HG03575 (cell line): ENCODE measurements around the gene C17orf50.

Experiments used
- ATAC-seq: cut with Tn5 transposase; IDR thresholded peaks from one replicate; pipeline ENCODE4 v1.9.1; 2021; ENCODE audit not compliant: unreplicated experiment, insufficient number of reproducible peaks, low FRiP score; ENCODE audit errors: extremely low read depth

C17orf50 gene

DNA sequence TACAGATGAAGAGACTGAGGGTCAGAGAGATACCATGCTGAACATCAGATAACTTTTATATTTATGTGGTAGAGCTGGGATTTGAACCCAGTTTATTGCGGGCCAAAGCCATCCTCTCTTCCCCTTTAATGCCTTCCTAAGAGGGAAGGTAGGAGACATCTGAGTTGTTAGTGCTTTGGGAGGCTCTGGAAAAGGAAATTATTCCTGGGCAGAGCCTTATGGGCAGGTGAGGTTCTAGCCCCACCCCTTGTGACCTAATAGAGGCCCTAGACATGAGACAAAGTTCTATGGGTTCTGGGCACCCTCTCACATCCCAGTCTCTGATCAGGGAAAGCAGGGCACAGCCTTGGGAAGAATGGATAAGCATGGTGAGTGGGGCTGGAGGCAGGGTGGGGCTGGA lies at the start of gene C17orf50:
TSS of gene C17orf50 (plus strand) at position 301 of the 400 bp plus-strand sequence. CDS start at position 356, 55 bp downstream.
- no peak for ATAC-seq

DNA sequence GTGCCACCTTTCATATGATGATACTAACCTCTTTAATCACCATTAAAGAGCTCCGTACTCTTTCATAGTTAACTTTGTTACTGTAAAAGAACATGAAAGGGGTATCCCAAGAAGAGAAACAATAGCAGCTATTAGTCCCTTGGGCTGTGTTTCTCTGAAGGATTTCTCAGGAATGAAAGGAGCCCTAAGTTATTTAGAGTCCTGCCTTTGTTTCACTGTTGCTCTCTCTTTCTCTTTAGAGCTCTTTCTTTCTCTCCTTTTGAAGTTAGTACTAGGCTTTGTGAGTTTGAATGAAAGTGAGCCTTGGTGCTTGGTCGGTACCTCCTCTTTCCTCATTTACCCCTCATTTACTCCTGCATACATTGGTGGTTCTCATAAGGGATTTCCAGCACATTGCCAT lies 49.7 kb upstream of the C17orf50 start:
- no peak for ATAC-seq

DNA sequence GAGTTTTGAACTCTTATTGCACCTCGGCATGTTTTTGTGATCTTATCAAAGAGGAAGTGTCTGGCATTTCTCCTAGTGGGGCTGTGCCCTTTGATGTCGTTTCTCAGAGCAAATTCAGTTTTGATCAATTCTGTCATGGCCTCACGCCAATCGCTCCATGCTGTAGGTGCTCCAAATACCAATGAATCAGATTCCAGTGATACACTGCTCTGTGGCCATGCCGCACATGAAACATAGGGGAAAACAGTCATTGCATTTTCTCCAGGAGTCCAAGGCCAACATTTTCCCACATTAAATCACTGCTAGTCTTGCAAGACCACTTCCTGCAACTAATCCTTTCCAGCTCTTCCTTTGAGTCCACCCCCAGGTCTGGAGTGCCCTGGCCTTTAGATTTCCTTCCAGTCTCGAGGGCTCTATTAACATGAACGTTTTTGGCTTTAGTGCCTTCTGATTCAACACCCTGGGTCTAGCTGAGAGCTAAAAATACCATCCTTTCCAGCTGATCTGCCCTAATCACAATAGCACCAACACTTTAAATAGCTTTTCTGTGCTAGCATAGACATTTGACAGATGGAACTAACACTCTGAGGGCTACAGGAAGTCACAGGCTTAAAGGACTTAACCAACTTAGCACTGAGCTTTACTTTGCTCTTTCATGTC lies 47.5 kb upstream of the C17orf50 start:
- no peak for ATAC-seq

DNA sequence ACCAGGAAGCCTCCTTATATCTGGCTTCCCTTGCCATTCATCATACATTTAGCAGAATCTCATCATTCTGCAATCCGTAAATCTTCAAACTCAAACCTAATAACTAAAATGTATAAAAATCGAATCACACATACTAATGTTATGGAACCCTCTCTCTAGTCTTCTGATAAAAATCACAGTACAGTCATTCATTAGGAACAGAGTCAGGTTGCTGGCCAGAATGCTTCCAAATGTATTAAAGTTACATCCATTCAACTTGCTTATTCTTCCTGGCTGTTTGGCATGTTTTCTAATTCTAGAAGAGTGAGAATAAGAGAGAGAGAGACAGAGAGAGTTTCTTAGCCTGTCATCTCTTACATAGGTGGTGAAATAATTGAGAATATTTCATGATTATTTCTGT lies 45.7 kb upstream of the C17orf50 start:
- ATAC-seq: no peak

DNA sequence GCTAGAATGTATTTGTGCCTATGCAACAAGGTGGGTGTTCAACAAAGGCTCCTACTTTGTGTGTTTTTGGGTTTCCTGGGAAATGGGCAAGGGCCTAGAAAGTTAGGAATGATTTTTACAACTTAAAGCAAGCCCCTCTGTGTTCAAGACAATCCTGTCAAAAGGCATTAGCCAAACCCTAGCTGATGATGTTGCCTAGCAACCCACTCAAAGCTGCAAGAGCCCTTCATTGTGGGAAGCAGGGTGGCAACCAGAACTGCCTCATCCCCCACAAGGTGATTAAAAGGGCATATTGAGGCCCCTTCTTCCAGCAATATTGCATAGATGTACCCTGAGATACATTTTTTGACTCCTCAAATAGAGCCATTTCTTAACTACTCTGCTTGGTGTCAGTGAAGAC lies 45.3 kb upstream of the C17orf50 start:
- ATAC-seq: no peak

DNA sequence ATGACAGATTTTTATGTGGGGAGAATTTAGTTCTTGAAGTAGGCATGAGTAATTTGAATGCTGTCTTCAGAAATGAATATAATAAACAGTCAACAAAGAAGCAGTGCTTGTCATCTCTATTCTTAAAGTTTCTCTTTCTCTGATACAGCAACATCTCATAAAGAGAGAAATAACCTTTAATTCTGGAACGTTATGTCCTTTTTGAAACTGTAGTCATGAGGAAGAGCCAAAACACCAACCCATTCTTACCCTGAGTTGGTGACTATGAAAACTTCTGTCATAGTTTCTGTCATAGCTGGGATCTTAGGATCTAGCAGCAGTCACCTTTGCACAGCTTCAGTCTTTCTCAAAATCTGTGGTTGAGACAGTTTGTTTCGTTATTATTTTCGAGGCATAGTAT lies 44.5 kb upstream of the C17orf50 start:
- no peak for ATAC-seq

DNA sequence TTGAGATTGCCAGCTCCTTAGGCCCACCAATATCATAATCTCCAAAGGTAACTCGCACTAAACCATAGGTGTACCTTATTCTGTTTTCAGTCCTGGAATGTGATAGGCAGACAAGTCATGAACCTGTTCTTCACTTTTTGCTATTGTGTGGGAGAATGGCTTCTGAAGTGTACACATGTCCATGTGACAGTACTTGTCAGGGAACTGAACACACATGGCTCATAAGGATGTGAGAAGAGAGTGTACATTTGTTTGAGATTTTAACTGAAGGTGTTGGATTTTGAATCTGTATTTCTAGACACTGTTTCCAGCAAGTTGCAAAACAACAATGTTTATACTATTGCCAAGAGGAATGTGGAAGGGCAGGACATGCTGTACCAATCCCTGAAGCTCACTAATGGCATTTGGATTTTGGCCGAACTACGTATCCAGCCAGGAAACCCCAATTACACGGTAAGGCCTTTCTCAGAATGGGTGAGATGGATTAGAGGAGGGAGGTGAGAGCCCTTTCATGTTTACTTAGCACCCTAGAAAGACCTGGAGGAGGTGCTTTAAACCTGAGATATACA lies 43.7 kb upstream of the C17orf50 start:
- no peak for ATAC-seq

DNA sequence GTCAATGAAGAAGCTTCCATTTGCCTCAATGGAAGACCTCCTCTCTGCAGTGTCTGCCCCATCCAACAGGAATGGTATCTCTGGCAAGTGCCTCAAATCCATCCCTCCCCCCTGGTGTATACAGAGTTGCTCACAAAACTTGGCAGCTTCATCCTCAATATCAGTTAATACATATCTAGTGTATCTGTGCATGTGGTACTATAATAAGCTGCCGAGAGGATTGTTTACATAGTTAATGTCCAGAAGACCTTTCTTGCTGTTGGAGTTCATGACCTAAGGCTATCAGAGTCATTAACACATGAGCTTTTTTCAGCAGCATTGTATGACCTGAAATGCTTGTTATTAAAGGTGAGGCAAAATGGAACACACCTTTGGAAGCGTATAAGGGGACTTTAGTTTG lies 43.2 kb upstream of the C17orf50 start:
- no peak for ATAC-seq

DNA sequence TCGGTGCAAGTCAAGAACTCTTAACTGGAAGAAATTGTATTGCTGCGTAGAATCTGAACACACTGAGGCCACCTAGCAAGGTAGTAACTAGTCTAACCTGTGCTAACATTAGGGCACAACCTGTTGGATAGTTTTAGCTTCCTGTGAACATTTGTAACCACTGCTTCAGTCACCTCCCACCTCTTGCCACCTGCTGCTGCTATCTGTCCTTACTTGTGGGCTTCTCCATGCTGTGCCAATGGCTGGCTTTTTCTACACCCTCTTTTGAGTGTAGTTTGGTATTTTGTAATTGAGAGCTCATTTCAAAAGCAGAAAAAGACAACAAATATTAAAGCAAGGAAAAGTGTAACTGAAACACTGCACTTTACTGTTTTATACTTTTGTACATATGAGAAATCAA lies 37.0 kb upstream of the C17orf50 start:
- no peak for ATAC-seq

DNA sequence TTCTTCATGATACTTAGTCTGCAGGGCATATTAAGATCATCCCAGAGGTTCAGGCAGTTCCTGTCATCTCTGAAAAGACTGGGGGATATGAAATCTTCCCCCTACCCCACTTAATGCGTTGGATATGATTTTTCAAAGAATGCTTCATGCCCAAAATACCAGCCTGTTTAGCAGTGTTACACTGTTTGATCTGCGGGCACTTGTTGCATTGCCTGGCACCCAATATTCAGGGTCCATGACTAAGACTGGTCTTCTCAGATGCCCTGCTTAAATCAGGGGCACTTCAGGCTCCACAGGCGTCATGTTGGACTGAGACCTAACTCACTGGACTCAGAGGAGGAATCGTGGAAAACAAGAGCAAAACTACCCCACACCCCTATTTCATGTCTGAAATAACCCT lies 35.6 kb upstream of the C17orf50 start:
- ATAC-seq: no peak

DNA sequence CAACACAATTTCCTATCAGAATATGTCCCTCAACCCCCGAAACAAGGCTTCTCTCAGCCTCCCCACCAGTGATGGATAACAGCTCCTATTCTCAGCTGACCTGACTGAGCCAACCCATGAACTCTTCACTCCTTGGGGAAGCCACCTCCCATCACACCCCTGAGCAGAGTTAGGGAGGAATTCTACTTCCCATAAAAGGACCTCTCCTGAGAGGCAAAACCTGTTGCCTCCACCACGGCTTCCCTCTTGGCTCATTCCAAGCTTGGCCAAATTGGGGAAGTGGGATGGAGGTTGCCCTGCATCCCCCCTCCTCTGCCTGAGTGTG lies 34.9 kb upstream of the C17orf50 start:
- no peak for ATAC-seq

DNA sequence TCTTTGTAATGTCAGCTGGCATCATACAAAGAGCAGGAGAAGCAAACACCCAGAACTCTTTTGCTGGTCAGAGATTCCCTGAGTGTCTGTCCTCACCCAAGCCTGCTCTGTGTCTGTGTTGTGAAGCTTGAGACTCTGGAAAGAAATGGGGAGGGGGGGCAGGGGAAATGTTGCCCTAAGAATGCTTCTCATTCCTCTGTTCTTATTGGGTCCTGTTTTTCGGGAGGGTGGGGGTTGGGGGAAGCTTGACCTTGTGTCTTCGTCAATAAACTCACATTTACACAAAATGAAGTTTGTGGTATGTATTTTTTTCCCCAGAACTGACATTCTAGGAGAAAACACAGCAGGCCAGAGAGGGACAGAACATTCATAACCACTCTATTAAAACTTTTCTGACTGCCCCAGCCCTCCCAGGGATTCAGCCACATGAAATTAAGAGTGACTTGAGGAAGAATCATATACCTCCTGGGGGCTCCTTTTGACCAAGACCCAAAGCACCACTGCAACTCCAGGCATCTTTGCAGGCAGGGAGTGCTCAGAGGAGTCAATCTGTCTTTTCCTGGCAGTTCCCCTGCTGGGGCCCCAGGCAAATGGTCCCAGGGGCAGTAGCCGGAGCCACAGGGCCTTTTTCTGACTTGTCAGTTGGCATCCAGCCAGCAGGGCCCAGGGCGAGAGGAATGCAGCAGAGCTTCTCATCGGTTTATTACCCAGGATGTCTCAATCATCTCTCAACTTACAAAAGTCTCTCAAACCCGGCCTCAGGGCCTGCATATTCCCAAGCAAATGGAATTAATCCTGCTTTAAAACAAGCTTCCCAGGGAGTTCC lies 34.3 kb upstream of the C17orf50 start:
- ATAC-seq: no peak

DNA sequence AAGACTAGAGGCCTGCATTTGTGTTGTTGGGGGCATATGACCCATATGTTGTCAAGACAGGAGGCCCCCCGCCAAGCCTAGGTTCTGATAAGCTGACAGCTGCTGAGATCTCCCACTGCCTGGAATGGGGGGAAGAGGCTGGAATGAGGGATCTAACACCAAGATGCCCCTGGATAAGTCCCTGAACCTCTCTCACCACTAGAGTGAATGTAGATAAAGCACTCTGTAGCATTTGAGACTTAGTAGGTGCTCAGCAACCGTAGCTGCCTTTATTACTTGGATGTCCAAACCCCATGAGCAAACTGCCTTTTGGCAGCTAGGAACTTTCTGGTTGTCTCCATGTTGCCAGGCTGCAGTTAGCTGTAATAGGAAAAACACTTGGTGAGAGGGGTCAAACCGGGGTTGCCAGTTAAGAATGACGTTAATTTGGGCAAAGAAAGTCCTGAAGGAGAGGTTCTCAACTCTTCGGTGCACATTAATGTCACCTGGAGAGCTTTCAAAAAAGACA lies 33.7 kb upstream of the C17orf50 start:
- no peak for ATAC-seq

DNA sequence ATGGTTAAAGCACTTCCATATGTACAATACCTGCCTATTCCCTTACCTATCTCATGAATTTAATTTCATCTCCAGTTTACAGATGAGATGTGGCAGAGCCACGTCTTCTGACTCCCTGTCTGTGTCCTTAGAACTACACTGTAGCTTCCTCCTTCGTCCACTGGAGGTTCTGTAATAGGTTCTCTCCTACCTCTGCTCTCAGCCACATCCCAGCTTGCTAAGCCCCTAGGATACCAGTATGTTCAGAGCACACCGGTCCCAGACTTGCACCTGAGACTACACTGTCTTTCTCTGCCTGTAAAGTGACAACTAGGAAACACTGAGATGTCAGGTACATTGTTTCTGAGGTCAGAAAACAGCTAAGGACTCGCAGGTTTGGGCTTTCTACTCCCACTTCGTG lies 33.1 kb upstream of the C17orf50 start:
- ATAC-seq: no peak

DNA sequence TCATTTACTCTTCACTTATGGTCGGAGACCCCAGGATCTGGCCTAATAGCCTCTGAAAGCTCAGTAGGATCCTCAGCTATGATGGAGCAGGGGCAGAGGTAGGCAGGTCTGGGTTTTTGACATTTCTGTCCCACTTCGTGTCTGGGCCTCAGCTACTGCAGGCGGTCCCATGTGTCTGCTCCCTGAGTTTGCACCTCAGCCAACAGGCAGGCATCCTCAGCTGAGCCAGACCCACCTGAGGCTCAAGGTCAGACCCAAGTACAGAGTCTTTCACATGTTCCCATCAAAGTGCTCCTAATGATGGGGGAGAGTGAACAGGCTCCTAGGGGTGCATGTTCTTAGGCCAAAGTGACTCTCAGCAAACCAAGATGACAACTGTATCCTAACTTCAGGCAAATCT lies 32.1 kb upstream of the C17orf50 start:
- no peak for ATAC-seq

DNA sequence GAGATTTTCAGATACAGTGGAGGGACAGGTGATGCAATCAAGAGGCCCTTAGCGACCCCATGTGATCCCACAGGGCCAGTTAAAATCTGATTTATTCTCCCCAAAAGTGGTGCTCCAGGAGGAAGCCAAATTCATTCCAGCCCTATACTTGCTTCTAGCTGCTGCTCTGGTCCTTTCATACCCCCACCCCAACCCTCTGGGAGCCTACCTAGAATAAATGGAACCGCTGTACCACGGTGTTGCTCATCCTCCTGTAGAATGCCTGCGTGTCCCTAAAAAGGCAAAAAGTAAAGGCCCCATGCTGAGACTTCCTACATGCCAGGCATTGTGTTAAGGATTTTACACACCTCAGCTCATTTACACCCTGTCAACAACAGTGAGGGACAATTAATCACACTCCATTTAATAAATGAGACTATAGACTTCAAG lies 31.3 kb upstream of the C17orf50 start:
- no peak for ATAC-seq

DNA sequence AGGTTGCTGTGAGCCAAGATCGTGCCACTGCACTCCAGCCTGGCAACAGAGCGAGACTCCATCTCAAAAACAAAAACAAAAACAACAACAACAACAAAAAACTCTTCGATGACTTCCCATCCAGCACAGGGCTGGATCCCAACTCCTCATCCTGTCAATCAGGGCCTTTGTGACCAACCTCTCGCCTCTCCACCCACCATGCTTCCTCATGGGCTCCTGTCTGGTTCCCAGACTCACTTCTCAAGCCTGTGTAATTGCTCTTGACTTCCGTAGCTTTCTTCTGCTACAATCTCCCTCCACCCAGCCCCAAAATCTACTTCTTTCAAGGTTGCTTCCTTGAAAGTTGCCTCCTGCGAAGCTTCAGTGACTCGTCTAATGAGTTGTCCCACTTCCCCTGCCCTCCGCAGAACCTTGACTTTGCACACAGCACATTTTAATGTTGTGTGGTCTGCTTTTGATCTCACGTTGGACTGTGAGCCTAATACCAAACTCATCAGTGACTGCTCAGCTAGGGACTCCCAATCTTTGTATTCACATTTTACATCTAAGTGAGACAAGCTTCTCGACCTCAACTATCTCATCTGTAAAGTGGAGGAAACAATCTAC lies 30.2 kb upstream of the C17orf50 start:
- no peak for ATAC-seq

DNA sequence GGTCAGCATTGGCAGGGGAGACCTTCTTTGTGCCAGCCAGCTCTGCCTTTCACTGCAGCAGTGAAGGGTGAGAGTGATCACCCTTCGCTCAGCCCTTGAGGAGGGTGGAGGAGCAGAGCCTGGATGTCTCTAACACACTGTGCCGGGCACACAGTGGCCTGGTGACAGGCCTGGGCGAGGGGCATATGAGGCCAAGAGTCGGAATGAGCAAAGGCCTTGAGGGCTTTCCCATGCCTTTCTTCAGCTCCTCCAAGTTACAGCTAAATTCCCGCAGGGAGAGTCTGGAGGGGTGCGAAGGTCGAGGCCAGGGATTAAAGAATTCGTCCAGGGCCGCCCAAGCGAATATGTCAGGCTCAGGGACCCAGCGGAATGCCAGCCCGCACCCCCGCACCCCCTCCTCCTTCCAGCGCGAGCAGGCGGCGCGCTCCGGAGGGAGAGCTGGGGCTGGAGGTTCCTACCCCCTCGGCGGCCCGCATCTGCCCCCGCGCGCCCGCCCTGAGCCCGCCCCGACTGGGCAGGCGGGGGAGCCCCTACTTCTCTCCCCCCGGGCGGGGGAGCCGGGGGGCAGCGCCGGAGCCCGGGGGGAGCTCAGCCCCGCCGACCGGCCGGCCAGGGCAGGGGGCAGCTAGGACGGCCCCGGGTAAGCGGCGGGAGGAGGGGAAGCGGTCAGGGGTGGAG lies 29.3 kb upstream of the C17orf50 start, which contains the start of gene RASL10B:
TSS of gene RASL10B (plus strand) at position 401 of the 678 bp plus-strand sequence. CDS start 3,546 bp downstream, outside the sequence.
- ATAC-seq: no peak
